Measurements from ENCODE around the gene SLC35E1.

DNA sequence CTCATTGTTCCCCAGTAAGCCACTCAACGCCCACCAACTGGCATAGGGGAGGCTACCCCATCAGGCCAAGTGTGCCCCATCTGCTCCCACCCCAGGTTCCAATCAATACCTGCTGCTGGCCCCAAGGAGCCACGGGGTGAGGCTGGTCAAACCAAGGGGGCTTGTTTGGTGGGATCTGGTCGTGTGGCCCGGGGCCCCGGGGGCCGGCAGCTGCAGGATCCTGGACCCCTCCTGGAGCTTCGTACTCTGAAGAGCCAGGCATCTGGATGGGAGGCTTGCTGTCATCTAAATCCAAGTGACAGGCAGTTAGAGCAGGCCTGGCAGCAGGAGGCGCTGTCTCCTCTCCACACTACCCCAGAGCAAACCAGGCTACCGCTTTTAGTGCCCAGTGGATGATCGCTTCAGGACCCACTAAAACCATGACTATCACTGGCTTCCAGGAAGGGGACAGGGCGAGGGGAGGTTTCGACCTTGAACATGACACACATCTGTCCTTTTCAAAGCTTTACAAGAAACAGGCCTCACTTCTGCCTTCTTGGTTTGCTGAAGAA lies 44.2 kb downstream of the SLC35E1 start:
- TF ChIP-seq, protein P1, sequence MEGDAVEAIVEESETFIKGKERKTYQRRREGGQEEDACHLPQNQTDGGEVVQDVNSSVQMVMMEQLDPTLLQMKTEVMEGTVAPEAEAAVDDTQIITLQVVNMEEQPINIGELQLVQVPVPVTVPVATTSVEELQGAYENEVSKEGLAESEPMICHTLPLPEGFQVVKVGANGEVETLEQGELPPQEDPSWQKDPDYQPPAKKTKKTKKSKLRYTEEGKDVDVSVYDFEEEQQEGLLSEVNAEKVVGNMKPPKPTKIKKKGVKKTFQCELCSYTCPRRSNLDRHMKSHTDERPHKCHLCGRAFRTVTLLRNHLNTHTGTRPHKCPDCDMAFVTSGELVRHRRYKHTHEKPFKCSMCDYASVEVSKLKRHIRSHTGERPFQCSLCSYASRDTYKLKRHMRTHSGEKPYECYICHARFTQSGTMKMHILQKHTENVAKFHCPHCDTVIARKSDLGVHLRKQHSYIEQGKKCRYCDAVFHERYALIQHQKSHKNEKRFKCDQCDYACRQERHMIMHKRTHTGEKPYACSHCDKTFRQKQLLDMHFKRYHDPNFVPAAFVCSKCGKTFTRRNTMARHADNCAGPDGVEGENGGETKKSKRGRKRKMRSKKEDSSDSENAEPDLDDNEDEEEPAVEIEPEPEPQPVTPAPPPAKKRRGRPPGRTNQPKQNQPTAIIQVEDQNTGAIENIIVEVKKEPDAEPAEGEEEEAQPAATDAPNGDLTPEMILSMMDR (conservative IDR thresholded peaks at IDR 0.05): no peak; the same call in 1 of the 2 replicates
- TF ChIP-seq ZFX (IDR thresholded peaks at IDR 0.05): no peak

Data from C4-2B (cell line).